Loucy (cell line): ENCODE results near the gene LDB3.

Experiments used
- H2AFZ ChIP-seq: fragments of 200-600 bp; sonication (generic); 2 replicates; pipeline ENCODE4 v1.6.0; 2016; ENCODE audit warnings: antibody characterized with exemption, mild to moderate bottlenecking, low read length, moderate library complexity
- H3F3A ChIP-seq: fragments of 200-600 bp; 2 replicates; pipeline ENCODE4 v1.6.0; 2016; ENCODE audit warnings: antibody characterized with exemption, low read depth, mild to moderate bottlenecking
- H3K27me3 ChIP-seq: fragments of 200-600 bp; sonication (generic); 2 replicates; pipeline ENCODE4 v1.6.1; 2014; ENCODE audit warnings: low read length, mild to moderate bottlenecking; ENCODE audit not compliant: insufficient read depth, poor library complexity, severe bottlenecking
- H3K36me3 ChIP-seq: fragments of 200-600 bp; sonication (generic); 2 replicates; pipeline ENCODE4 v1.6.1; 2016; ENCODE audit warnings: low read length; ENCODE audit not compliant: insufficient read depth
- H3K4me1 ChIP-seq: fragments of 200-600 bp; sonication (generic); 2 replicates; pipeline ENCODE4 v1.5.1; 2014; ENCODE audit warnings: low read length, mild to moderate bottlenecking; ENCODE audit not compliant: insufficient read depth, poor library complexity, severe bottlenecking
- H3K4me2 ChIP-seq: fragments of 200-600 bp; sonication (generic); 2 replicates; pipeline ENCODE4 v1.6.0; 2014; ENCODE audit warnings: antibody characterized with exemption, low read length, low read depth, mild to moderate bottlenecking; ENCODE audit not compliant: poor library complexity, severe bottlenecking
- H3K4me3 ChIP-seq: fragments of 200-600 bp; sonication (generic); 2 replicates; pipeline ENCODE4 v1.5.1; 2014; ENCODE audit warnings: low read length, mild to moderate bottlenecking, mixed read lengths; ENCODE audit not compliant: poor library complexity, severe bottlenecking
- H3K79me2 ChIP-seq: fragments of 200-600 bp; sonication (generic); 2 replicates; pipeline ENCODE4 v1.6.1; 2014; ENCODE audit warnings: low read length; ENCODE audit not compliant: insufficient read depth
- H3K9ac ChIP-seq: fragments of 200-600 bp; sonication (generic); 2 replicates; pipeline ENCODE4 v1.6.0; 2014; ENCODE audit warnings: mild to moderate bottlenecking, low read depth, low read length, moderate library complexity; ENCODE audit not compliant: poor library complexity, severe bottlenecking
- H3K9me2 ChIP-seq: fragments of 200-600 bp; sonication (generic); replicated peaks from 2 replicates; pipeline ENCODE4 v1.6.1; 2016; ENCODE audit warnings: low read depth, low read length, mixed read lengths
- H3K9me3 ChIP-seq: fragments of 200-600 bp; sonication (generic); 2 replicates; pipeline ENCODE4 v1.6.1; 2014; ENCODE audit warnings: mild to moderate bottlenecking, antibody characterized with exemption, low read length, low read depth; ENCODE audit not compliant: insufficient read depth
- H4K20me1 ChIP-seq: fragments of 200-600 bp; sonication (generic); 2 replicates; pipeline ENCODE4 v1.6.0; 2014; ENCODE audit warnings: antibody characterized with exemption, low read length, mild to moderate bottlenecking; ENCODE audit not compliant: insufficient read depth, poor library complexity, severe bottlenecking
- CTCF ChIP-seq: fragments of 200-600 bp; sonication (generic); conservative IDR thresholded peaks from 2 replicates; pipeline ENCODE4 v1.5.1; 2014; ENCODE audit warnings: mild to moderate bottlenecking, antibody characterized with exemption, low read length
- EZH2phosphoT487 ChIP-seq: fragments of 200-600 bp; IDR thresholded peaks from 2 replicates; pipeline ENCODE4 v1.6.1; 2018; ENCODE audit warnings: antibody characterized with exemption, mild to moderate bottlenecking, moderate library complexity, borderline replicate concordance

The LDB3 gene

GRCh38 chr10:86668297-86669165, at the start of gene LDB3:
LDB3 (plus strand) TSS chr10:86668511; CDS start chr10:86668692, 181 bp downstream.
- no peak within 1 kb of the TSS for H3K4me2 ChIP-seq
- H3K36me3 ChIP-seq, result no peaks in the 10 kb centered on the region
- no peaks in the 10 kb centered on the region for H3K27me3 ChIP-seq
- no peak within 1 kb of the TSS for H3K9ac ChIP-seq
- no peaks in the 10 kb centered on the region for H3K79me2 ChIP-seq
- no peak for TF ChIP-seq EZH2phosphoT487
- no peak for TF ChIP-seq CTCF
- H3K9me3 ChIP-seq, result no peaks in the 10 kb centered on the region
- H3K4me1 ChIP-seq, result no peaks in the 10 kb centered on the region
- no peaks in the 10 kb centered on the region for H3F3A ChIP-seq
- no peaks in the 10 kb centered on the region for H4K20me1 ChIP-seq
- H3K4me3 ChIP-seq, result no peak within 1 kb of the TSS
- H2AFZ ChIP-seq, result no peak within 1 kb of the TSS
- H3K9me2 ChIP-seq, result no peaks in the 10 kb centered on the region

- Histone ChIP-seq H3K4me1 (no peaks in the 10 kb centered on the region), H3F3A (no peaks in the 10 kb centered on the region), H3K4me3 (no peak overlapping the region), H2AFZ (no peak overlapping the region), H3K9me2 (no peaks in the 10 kb centered on the region), H3K79me2 (no peaks in the 10 kb centered on the region), H4K20me1 (no peaks in the 10 kb centered on the region), H3K36me3 (no peaks in the 10 kb centered on the region), H3K27me3 (no peaks in the 10 kb centered on the region), H3K9me3 (no peaks in the 10 kb centered on the region), H3K4me2 (no peak overlapping the region), H3K9ac (no peak overlapping the region)
- TF ChIP-seq CTCF, result no peak
- TF ChIP-seq EZH2phosphoT487, result no peak
Observed at GRCh38 chr10:86628311-86628710, 40.0 kb upstream of the LDB3 start.

- H3K4me1 ChIP-seq, result no peaks in the 10 kb centered on the region
- TF ChIP-seq EZH2phosphoT487 (no peak), CTCF (no peak)
- no peaks in the 10 kb centered on the region for H3K79me2 ChIP-seq
Observed at GRCh38 chr10:86630079-86630478, 38.2 kb upstream of the LDB3 start.

More at GRCh38 chr10:86630079-86630478, 38.2 kb upstream of the LDB3 start:
- Histone ChIP-seq H2AFZ (no peak overlapping the region), H3K9ac (no peak overlapping the region), H3F3A (no peaks in the 10 kb centered on the region), H3K4me2 (no peak overlapping the region), H3K9me2 (no peaks in the 10 kb centered on the region), H3K27me3 (no peaks in the 10 kb centered on the region), H3K4me3 (no peak overlapping the region), H4K20me1 (no peaks in the 10 kb centered on the region), H3K9me3 (no peaks in the 10 kb centered on the region), H3K36me3 (no peaks in the 10 kb centered on the region)
